Measurements from ENCODE around the gene THADA.

- TF ChIP-seq CTCF (optimal IDR thresholded peaks at IDR 0.05 in 1 of 3, IDR thresholded peaks at IDR 0.05 in 1 of 3, conservative IDR thresholded peaks at IDR 0.05 in 1 of 3; ENCODE audit: extremely low read depth in 1 of 3, insufficient read depth in 2 of 3, low read length in 3 of 3): peak in 2 of 3 experiments; percentile 16 to 24
- no peak for TF ChIP-seq EZH2 (IDR thresholded peaks at IDR 0.05; ENCODE audit: low read length)
Observed at GRCh38 chr2:43191947-43192516, 403.8 kb downstream of the THADA start.

Data from keratinocyte (primary cell).